Body of pancreas (tissue), 4 donors: ENCODE data around the gene DNAJC5G. TPM values are rescaled to one million over a fixed set of nuclear protein-coding genes. Genes with fewer than 3 reads are reported as not detected.

ENCODE experiments used
- ATAC-seq: fragments of 150-250 bp; one replicate; pipeline ENCODE4 v1.9.1; 2016
- DNase-seq, 4 donors: peaks; one replicate each; pipeline ENCODE4 v3.0.0-alpha.2; 2019
- H3K27ac ChIP-seq, 4 donors: fragments of 200-600 bp; sonication (generic); 1 replicate in 3 of 4; 2 replicates in 1 of 4; pipeline versions ENCODE4 v1.5.1 to v1.6.1; 2016 to 2019; ENCODE audit warnings: mild to moderate bottlenecking in 1 of 4, mixed read lengths in 1 of 4, moderate library complexity in 1 of 4
- H3K27me3 ChIP-seq, 2 donors: fragments of 200-600 bp; sonication (generic); one replicate each; pipeline ENCODE4 v1.6.0; 2016; ENCODE audit warnings: mild to moderate bottlenecking in 1 of 2
- H3K36me3 ChIP-seq, 2 donors: fragments of 200-600 bp; sonication (generic); replicated peaks in 1 of 2; 2 replicates each; pipeline ENCODE4 v1.5.1; 2016; ENCODE audit warnings: low read depth in 2 of 2; ENCODE audit not compliant: insufficient read depth in 1 of 2
- H3K4me1 ChIP-seq: fragments of 200-600 bp; sonication (generic); one replicate; pipeline ENCODE4 v1.6.0; 2016
- H3K4me3 ChIP-seq, 2 donors: fragments of 200-600 bp; sonication (generic); 1 replicate in 1 of 2; 2 replicates in 1 of 2; pipeline ENCODE4 v1.5.1; 2016 to 2019
- H3K9me3 ChIP-seq, 3 donors: fragments of 200-600 bp; sonication (generic); 1 replicate in 2 of 3; 2 replicates in 1 of 3; pipeline ENCODE4 v1.5.1; 2016
- CTCF ChIP-seq, 7 experiments: fragments of 450-650 bp in 4 of 7; fragments of 200-600 bp in 3 of 7; sonication (generic) in 3 of 7; IDR thresholded peaks; one replicate each; pipeline ENCODE4 v1.5.1; 2016 to 2019; ENCODE audit warnings: antibody characterized with exemption in 7 of 7
- POLR2A ChIP-seq, 3 donors: fragments of 450-650 bp; IDR thresholded peaks; one replicate each; pipeline ENCODE4 v1.6.1; 2016; ENCODE audit warnings: antibody characterized with exemption in 3 of 3, mild to moderate bottlenecking in 2 of 3
- WGBS, 2 donors: methylation state at CpG; one replicate each; pipeline ENCODE4 v1.1.5; 2017; 5-methylcytosine and 5-hydroxymethylcytosine counted together
- intact Hi-C: fragments of 100-400 bp; cut with DNase I; formaldehyde crosslinking; loops from one replicate; pipeline ENCODE4 v1.15.1; 2023
- total RNA-seq, 2 donors: library from RNA; depleted of rRNA; stranded (reverse); fragments of >200 nt; gene quantifications; one replicate each; pipeline ENCODE4 v1.1.0, GENCODE V29; 2016

DNAJC5G gene
- total RNA-seq, 2 donors from 2014 or later, result 1.3 TPM; not detected in 1

- ATAC-seq (peak; percentile 81), DNase-seq (peak; percentile 37 to 66 (median 53))
- Histone ChIP-seq H3K4me1 (peaks cover 11% of the 10 kb centered on the region), H3K27ac (no peak overlapping the region), H3K27me3 (no peaks in the 10 kb centered on the region), H3K9me3 (no peaks in the 10 kb centered on the region), H3K4me3 (no peak overlapping the region), H3K36me3 (no peaks in the 10 kb centered on the region)
- no peak for TF ChIP-seq POLR2A (IDR thresholded peaks at IDR 0.05)
- peak; percentile 47 to 71 (median 58) for TF ChIP-seq CTCF (IDR thresholded peaks at IDR 0.05)
- WGBS, 2 donors, result 20 to 44% methylated on average over 6 to 22 of the region's 22 CpGs
- intact Hi-C loops, result no loop called here
Measured at GRCh38 chr2:27249891-27250651, 25.2 kb upstream of the DNAJC5G start.

- DNase-seq, result no peak
Measured at GRCh38 chr2:27250652-27251379, 24.4 kb upstream of the DNAJC5G start.

GRCh38 chr2:27251766-27252165, 23.5 kb upstream of the DNAJC5G start:
- H3K9me3 ChIP-seq, result no peaks in the 10 kb centered on the region
- ATAC-seq (no peak), DNase-seq (no peak)
- no peak overlapping the region for H3K4me3 ChIP-seq
- TF ChIP-seq POLR2A (IDR thresholded peaks at IDR 0.05) (no peak), CTCF (IDR thresholded peaks at IDR 0.05) (no peak)
- no peaks in the 10 kb centered on the region for H3K27me3 ChIP-seq
- H3K4me1 ChIP-seq, result peaks cover 11% of the 10 kb centered on the region
- no peaks in the 10 kb centered on the region for H3K36me3 ChIP-seq
- no peak overlapping the region for H3K27ac ChIP-seq
- intact Hi-C loops, result no loop called here
- WGBS, 2 donors, result 80 to 81% methylated on average over 13 of the region's 13 CpGs

More at GRCh38 chr2:27250652-27251379, 24.4 kb upstream of the DNAJC5G start:
- H3K4me3 ChIP-seq, result no peak overlapping the region
- H3K9me3 ChIP-seq, result no peaks in the 10 kb centered on the region
- 61 to 67% methylated on average over 12 to 13 of the region's 13 CpGs for WGBS, 2 donors
- no peaks in the 10 kb centered on the region for H3K27me3 ChIP-seq
- peaks cover 11% of the 10 kb centered on the region for H3K4me1 ChIP-seq
- no peak overlapping the region for H3K27ac ChIP-seq
- no peak for TF ChIP-seq POLR2A (IDR thresholded peaks at IDR 0.05)
- TF ChIP-seq CTCF (IDR thresholded peaks at IDR 0.05), result no peak
- no peak for ATAC-seq
- intact Hi-C loops, result no loop called here
- no peaks in the 10 kb centered on the region for H3K36me3 ChIP-seq

GRCh38 chr2:27255187-27255586, 20.0 kb upstream of the DNAJC5G start:
- no peak for DNase-seq
- TF ChIP-seq POLR2A (IDR thresholded peaks at IDR 0.05), result no peak
- TF ChIP-seq CTCF (IDR thresholded peaks at IDR 0.05), result no peak
- Histone ChIP-seq H3K4me1 (peaks cover 3% of the 10 kb centered on the region), H3K27me3 (no peaks in the 10 kb centered on the region), H3K27ac (no peak overlapping the region), H3K4me3 (no peak overlapping the region), H3K36me3 (no peaks in the 10 kb centered on the region), H3K9me3 (no peaks in the 10 kb centered on the region)
- intact Hi-C loops, result no loop called here
- WGBS, 2 donors, result 16 to 31% methylated on average over 8 to 11 of the region's 13 CpGs
- ATAC-seq, result no peak
